HEK293 (cell line): ENCODE measurements around the gene ATP5F1D.

ENCODE experiments used
- GLIS1 ChIP-seq: fragments of 450-650 bp; formaldehyde crosslinking; IDR thresholded peaks from 2 replicates; pipeline ENCODE4 v1.5.1; 2016; ENCODE audit warnings: missing biosample characterization, missing genetic modification characterization
- KLF8 ChIP-seq: fragments of 450-650 bp; formaldehyde crosslinking; IDR thresholded peaks from 2 replicates; pipeline ENCODE4 v1.5.1; 2016; ENCODE audit warnings: missing biosample characterization, missing genetic modification characterization
- ZBTB7A ChIP-seq: fragments of 450-650 bp; formaldehyde crosslinking; IDR thresholded peaks from 2 replicates; pipeline ENCODE4 v1.5.1; 2016; ENCODE audit warnings: low read depth, missing biosample characterization, missing genetic modification characterization
- ZNF24 ChIP-seq: fragments of 450-650 bp; formaldehyde crosslinking; IDR thresholded peaks from 2 replicates; pipeline ENCODE4 v1.5.1; 2016; ENCODE audit warnings: missing biosample characterization, missing genetic modification characterization
- ZNF621 ChIP-seq: fragments of 450-650 bp; formaldehyde crosslinking; IDR thresholded peaks from 2 replicates; pipeline ENCODE4 v1.5.1; 2017; ENCODE audit warnings: missing biosample characterization, missing genetic modification characterization
- TF ChIP-seq, protein P1 (sequence below): fragments of 450-650 bp; formaldehyde crosslinking; IDR thresholded peaks from 2 replicates; pipeline ENCODE4 v1.5.1; 2016; ENCODE audit warnings: missing biosample characterization, missing genetic modification characterization

DNA sequence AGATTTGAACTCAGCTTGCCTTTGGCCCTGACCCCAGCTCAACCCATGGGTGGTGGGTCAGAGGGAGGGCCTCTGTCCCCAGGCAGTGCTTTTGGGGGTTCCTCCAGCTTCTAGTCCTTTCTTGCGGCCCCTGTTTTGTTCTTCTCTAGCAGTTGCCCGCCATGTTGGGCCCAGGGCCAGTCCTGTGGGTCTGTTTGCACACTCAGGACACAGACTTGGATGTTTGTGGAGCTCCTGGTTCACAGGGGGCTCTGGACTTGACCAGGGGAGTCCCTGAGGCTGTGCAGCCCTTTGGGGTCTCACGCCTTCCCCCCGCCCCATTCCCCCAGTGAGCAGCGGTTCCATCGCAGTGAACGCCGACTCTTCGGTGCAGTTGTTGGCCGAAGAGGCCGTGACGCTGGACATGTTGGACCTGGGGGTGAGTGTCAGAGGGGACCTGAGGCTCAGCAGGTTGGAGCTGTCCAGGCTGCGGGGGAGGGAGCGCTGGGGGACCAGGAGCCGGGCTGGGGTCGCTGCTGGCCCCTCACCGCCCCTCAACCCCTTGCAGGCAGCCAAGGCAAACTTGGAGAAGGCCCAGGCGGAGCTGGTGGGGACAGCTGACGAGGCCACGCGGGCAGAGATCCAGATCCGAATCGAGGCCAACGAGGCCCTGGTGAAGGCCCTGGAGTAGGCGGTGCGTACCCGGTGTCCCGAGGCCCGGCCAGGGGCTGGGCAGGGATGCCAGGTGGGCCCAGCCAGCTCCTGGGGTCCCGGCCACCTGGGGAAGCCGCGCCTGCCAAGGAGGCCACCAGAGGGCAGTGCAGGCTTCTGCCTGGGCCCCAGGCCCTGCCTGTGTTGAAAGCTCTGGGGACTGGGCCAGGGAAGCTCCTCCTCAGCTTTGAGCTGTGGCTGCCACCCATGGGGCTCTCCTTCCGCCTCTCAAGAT, 2.5 kb downstream of the ATP5F1D start:
- TF ChIP-seq ZNF621 (tag by site-specific recombination) (no peak), GLIS1 (tag by site-specific recombination) (peak; percentile 79), KLF8 (tag by site-specific recombination) (peak; percentile 66), ZNF24 (no peak), ZBTB7A (tag by site-specific recombination) (peak; percentile 64; the same call in 1 of the 2 replicates)
- TF ChIP-seq, protein P1, sequence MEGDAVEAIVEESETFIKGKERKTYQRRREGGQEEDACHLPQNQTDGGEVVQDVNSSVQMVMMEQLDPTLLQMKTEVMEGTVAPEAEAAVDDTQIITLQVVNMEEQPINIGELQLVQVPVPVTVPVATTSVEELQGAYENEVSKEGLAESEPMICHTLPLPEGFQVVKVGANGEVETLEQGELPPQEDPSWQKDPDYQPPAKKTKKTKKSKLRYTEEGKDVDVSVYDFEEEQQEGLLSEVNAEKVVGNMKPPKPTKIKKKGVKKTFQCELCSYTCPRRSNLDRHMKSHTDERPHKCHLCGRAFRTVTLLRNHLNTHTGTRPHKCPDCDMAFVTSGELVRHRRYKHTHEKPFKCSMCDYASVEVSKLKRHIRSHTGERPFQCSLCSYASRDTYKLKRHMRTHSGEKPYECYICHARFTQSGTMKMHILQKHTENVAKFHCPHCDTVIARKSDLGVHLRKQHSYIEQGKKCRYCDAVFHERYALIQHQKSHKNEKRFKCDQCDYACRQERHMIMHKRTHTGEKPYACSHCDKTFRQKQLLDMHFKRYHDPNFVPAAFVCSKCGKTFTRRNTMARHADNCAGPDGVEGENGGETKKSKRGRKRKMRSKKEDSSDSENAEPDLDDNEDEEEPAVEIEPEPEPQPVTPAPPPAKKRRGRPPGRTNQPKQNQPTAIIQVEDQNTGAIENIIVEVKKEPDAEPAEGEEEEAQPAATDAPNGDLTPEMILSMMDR (tag by site-specific recombination) = peak; percentile 95
